Measurements from ENCODE around the gene CUL1. TPM values are rescaled to one million over a fixed set of nuclear protein-coding genes. Genes with fewer than 3 reads are reported as not detected.

Gene CUL1
- total RNA-seq, 1 experiment from 2014 or later, result 43.6 TPM

DNA sequence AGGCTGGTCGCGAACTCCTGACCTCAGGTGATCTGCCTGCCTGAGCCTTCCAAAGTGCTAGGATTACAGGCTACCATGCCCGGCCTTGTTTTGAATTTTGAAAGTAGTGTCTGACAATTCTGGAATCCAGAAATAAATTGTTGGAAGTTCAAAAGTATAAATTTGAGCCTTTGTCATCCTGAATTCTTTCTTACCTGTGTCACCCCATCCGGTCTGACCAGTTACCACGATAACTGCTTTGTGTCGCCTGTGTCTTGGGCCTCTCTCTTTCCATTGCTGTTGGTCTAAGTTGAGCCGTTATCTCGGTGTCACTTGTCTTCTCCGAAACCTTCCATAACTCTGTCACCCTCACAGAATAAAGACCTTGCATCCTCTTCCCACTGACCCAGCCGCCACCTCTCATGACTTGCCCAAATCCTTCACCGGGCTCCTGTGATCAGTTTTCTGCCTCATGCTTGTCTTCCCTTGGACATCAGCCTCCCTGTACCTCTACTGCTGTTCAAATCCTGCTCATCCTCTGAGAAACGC is 18.6 kb downstream of the CUL1 start:
- CTCF ChIA-PET, result no interaction called here
- no peaks in the 10 kb centered on the region for H3K9me3 ChIP-seq (ENCODE audit: low read length)
- no peaks in the 10 kb centered on the region for H3F3A ChIP-seq (ENCODE audit: low read length, unreplicated experiment)
- H3K27ac ChIP-seq (ENCODE audit: low read length), result no peak overlapping the region
- peaks cover 82% of the 10 kb centered on the region for H4K20me1 ChIP-seq (ENCODE audit: low read length)
- H3K9me2 ChIP-seq (replicated peaks; ENCODE audit: low read length), result no peaks in the 10 kb centered on the region
- TF ChIP-seq EZH2phosphoT487 (IDR thresholded peaks at IDR 0.05; ENCODE audit: borderline replicate concordance, low read length) (no peak), EZH2 (IDR thresholded peaks at IDR 0.05; ENCODE audit: low read length, unreplicated experiment) (no peak)
- TF ChIP-seq, protein P1, sequence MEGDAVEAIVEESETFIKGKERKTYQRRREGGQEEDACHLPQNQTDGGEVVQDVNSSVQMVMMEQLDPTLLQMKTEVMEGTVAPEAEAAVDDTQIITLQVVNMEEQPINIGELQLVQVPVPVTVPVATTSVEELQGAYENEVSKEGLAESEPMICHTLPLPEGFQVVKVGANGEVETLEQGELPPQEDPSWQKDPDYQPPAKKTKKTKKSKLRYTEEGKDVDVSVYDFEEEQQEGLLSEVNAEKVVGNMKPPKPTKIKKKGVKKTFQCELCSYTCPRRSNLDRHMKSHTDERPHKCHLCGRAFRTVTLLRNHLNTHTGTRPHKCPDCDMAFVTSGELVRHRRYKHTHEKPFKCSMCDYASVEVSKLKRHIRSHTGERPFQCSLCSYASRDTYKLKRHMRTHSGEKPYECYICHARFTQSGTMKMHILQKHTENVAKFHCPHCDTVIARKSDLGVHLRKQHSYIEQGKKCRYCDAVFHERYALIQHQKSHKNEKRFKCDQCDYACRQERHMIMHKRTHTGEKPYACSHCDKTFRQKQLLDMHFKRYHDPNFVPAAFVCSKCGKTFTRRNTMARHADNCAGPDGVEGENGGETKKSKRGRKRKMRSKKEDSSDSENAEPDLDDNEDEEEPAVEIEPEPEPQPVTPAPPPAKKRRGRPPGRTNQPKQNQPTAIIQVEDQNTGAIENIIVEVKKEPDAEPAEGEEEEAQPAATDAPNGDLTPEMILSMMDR (conservative IDR thresholded peaks at IDR 0.05; ENCODE audit: low read depth, low read length), result no peak
- DNase-seq (peak; percentile 61), ATAC-seq (peak; percentile 33)
- no peak overlapping the region for H2AFZ ChIP-seq (ENCODE audit: low read length)
- BruUV-seq (replicated peaks), result no TSS peak
- no peaks in the 10 kb centered on the region for H3K27me3 ChIP-seq (ENCODE audit: low read length)
- H3K4me1 ChIP-seq (ENCODE audit: insufficient read depth, low read length), result peaks cover 26% of the 10 kb centered on the region
- peaks cover 100% of the 10 kb centered on the region for H3K79me2 ChIP-seq (ENCODE audit: low read length)
- 0 out of 2 replicates have a peak, but pooled peaks cover 5% of the 10 kb centered on the region for H3K36me3 ChIP-seq (ENCODE audit: low read depth, low read length)
- POLR2A ChIA-PET (ENCODE audit: unreplicated experiment), result no interaction called here
- peak overlapping the region; percentile 26 for H3K4me2 ChIP-seq (ENCODE audit: low read length)
- H3K9ac ChIP-seq (ENCODE audit: low read length), result no peak overlapping the region
- H3K4me3 ChIP-seq (ENCODE audit: low read length), result no peak overlapping the region
- intact Hi-C loops (cut with micrococcal nuclease), result no loop called here

DNA sequence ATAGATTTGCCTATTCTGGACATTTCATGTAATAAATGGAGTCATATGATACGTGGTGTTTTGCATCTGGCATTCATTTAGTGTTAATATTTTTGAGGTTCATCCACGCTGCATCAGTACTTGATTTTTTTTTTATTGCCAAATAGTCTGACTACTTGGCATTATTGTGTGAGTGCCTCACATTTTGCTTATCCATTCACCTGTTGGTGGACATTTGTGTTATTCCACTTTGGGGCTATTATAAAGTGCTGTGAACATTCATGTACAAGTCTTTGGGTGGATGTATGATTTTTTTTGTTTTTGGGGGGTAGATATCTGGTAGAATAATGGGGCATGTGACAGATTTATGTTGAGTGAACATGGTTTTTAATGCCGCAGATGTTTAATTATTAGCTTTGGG is 19.7 kb downstream of the CUL1 start:
- Histone ChIP-seq H3K36me3 (ENCODE audit: low read depth, low read length) (0 out of 2 replicates have a peak, but pooled peaks cover 5% of the 10 kb centered on the region), H3K9ac (ENCODE audit: low read length) (no peak overlapping the region), H3K4me2 (ENCODE audit: low read length) (no peak overlapping the region), H3K4me1 (ENCODE audit: insufficient read depth, low read length) (peaks cover 26% of the 10 kb centered on the region), H3K4me3 (ENCODE audit: low read length) (no peak overlapping the region), H3K27ac (ENCODE audit: low read length) (no peak overlapping the region), H4K20me1 (ENCODE audit: low read length) (peaks cover 82% of the 10 kb centered on the region), H3F3A (ENCODE audit: low read length, unreplicated experiment) (no peaks in the 10 kb centered on the region), H3K9me2 (replicated peaks; ENCODE audit: low read length) (no peaks in the 10 kb centered on the region), H2AFZ (ENCODE audit: low read length) (no peak overlapping the region), H3K27me3 (ENCODE audit: low read length) (no peaks in the 10 kb centered on the region), H3K79me2 (ENCODE audit: low read length) (peaks cover 100% of the 10 kb centered on the region), H3K9me3 (ENCODE audit: low read length) (no peaks in the 10 kb centered on the region)
- BruUV-seq (replicated peaks), result no TSS peak
- intact Hi-C loops (cut with micrococcal nuclease), result no loop called here
- TF ChIP-seq EZH2 (IDR thresholded peaks at IDR 0.05; ENCODE audit: low read length, unreplicated experiment), result no peak
- no peak for ATAC-seq
- no peak for DNase-seq
- ChIA-PET CTCF (no interaction called here), POLR2A (ENCODE audit: unreplicated experiment) (no interaction called here)

DNA sequence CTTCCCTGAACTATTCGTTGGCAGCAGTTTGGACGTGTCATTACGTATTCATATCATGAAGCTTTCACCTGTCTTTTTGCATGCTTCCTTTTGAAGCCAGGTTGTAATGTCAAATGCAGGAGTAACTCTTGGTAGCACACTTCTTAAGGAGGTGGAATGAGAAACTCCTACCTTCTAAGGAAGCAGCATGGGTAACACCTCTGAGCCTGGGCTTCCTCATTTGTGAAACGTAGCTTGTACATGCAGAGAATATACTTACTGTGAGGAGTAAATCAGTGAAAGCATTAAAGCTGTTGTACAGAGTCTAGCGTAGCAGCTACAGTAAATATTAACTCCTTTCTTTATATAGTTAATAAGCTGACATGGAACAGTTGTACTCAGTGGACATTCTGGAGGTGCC is 21.1 kb downstream of the CUL1 start:
- Histone ChIP-seq H3K9ac (ENCODE audit: low read length) (no peak overlapping the region), H3K27me3 (ENCODE audit: low read length) (no peaks in the 10 kb centered on the region), H3K27ac (ENCODE audit: low read length) (no peak overlapping the region), H3K4me1 (ENCODE audit: insufficient read depth, low read length) (peaks cover 23% of the 10 kb centered on the region), H3K4me2 (ENCODE audit: low read length) (no peak overlapping the region), H3F3A (ENCODE audit: low read length, unreplicated experiment) (no peaks in the 10 kb centered on the region), H3K36me3 (ENCODE audit: low read depth, low read length) (0 out of 2 replicates have a peak, but pooled peaks cover 3% of the 10 kb centered on the region), H2AFZ (ENCODE audit: low read length) (no peak overlapping the region), H4K20me1 (ENCODE audit: low read length) (peaks cover 87% of the 10 kb centered on the region), H3K9me2 (replicated peaks; ENCODE audit: low read length) (no peaks in the 10 kb centered on the region), H3K4me3 (ENCODE audit: low read length) (no peak overlapping the region), H3K79me2 (ENCODE audit: low read length) (peaks cover 100% of the 10 kb centered on the region), H3K9me3 (ENCODE audit: low read length) (no peaks in the 10 kb centered on the region)
- TF ChIP-seq EZH2 (IDR thresholded peaks at IDR 0.05; ENCODE audit: low read length, unreplicated experiment) (no peak), EZH2phosphoT487 (IDR thresholded peaks at IDR 0.05; ENCODE audit: borderline replicate concordance, low read length) (no peak)
- TF ChIP-seq, protein P1 (conservative IDR thresholded peaks at IDR 0.05; ENCODE audit: low read depth, low read length), result no peak
- no TSS peak for BruUV-seq (replicated peaks)
- intact Hi-C loops (cut with micrococcal nuclease), result no loop called here
- DNase-seq (no peak), ATAC-seq (no peak)
- POLR2A ChIA-PET (ENCODE audit: unreplicated experiment), result no interaction called here
- CTCF ChIA-PET, result no interaction called here

All from PC-3 (cell line).